ENCODE measurements around the gene GATB.

Gene GATB

DNA sequence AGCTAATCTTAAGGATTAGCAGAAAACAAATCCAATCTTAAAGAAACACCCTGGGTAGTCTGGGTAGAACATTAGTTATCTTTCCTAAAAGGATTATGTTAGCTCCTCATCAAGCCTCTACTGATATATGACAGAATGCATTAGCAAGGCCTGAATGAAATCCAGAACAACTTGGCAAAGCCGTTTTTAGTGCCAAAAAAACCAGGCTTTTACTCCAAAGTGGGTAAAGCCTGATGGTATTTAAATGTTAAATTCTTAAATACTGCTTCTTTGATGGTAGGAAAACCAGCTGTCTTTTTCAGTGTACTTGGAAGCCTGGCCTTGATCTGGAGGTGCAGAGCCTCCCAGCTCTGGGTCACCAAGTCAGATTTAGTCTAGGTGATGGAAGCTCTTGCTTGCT lies 120.4 kb downstream of the GATB start:
- no peak for DNase-seq

DNA sequence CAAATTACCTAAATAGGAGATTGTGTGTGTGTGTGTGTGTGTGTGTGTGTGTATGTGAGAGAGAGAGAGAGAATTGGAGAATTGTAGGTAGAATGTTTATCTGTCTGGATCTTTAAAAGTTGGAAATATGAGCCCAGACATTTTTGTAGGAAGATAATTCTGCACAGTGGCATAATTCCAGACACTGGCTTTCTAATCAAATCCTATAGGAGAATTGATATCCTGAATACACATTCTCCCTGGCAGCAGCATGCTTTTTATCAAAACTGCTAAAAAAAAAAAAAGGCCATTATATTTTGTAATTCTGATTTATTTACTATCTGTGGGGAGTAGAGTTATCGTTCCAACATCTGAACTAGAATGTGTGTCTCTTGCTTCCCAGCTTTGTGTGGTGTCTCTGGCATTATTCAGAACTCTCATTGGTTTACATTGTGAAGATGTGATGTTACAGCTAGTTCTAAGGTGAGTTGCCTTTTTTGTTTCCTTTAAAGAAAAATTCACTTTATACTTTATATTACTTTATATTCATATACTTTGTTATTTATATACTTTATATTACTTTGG lies 122.4 kb downstream of the GATB start:
- DNase-seq: no peak

DNA sequence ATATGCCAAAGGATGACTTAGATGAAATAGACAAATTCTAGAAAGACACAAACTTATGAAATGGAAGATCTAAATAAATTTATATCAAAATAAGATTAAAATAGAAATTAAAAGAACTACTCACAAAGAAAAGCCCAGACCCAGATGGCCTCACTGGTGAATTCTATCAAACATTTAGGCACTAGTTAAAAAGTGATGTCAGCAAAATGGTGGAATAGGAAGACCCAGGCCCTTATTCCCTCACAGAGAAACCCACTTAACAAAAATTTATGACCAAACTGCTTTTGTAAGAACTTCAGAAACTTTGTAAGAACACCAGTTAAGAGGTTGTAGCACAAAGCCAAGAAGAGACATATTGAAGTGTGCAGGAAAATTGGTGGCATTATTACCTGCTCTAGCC lies 129.5 kb downstream of the GATB start:
- no peak for DNase-seq

DNA sequence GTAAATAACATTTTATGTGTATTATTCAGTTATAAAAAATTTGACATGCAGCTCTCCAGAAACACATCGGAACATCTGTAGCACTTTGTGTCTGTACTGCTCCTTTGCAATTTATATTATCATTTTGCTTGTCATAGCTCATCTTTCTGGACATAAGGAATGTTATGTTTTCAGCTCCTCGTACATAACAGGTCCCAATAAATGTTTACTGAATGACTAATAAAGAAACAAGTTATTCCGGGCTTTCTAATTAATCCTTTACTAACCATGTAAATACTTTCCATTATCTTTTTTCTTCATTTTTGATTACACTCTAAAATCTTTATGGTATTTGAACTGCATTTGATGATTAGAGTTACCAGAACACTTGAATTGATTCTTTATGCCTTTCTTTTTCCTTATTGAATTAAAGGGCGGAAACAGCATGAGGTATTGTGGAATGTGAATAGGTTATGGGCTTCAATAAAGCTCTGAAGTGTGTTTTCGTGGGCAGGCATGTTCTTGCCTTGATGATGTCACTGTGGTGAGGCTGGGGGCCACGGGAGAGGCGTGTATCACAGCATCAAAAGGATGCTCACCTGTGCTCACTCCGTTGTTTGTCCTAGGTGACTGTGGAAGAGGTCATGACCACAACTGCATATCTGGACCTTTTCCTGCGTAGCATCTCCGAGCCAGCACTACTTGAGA lies 131.6 kb downstream of the GATB start:
- DNase-seq: no peak

DNA sequence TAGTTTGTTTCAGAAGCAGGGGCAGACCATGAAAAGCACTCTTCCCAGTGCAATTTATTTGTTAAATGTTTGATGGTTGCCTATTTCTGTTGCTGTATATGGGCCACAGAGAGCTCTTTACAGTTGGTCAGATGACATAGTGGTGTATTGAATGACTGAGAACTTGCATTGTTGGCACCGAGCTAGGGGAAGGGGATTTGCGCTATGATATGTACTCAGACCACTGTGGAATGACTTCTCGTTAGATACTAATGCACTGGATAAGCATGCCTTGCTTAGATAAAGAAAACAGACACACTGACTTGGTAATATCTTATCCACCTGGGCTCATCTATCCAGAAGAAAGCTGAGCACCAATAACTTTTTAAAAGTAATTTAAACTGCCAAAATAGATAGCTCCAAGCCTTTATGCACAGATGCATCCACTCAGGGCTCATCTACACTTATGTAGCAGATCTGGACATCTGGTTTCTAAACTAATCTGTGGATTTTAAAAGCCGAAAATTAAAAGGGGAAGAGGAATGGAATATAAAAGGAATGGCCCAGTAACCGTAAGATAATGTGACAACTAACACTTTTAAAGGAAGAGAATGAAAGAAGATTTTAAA lies 132.7 kb downstream of the GATB start:
- no peak for DNase-seq

DNA sequence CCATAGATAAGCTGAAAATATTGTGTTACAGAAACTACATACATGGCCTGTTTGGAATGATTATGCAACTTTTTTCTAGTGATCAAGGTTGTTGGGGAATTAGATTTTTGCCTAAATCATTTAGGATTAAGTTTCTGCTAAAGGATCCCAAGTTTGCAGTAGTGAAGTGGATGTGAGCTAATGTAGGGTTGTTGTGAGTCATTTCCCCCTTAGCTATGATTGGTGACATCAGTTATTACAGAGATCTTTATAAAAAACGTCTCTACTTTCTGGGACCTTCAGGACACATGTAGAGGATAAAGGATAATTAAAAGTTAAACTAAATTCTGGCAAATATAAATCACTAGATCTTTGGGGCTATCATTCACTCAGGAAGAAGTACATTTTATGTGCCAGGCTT lies 133.3 kb downstream of the GATB start:
- DNase-seq: no peak

DNA sequence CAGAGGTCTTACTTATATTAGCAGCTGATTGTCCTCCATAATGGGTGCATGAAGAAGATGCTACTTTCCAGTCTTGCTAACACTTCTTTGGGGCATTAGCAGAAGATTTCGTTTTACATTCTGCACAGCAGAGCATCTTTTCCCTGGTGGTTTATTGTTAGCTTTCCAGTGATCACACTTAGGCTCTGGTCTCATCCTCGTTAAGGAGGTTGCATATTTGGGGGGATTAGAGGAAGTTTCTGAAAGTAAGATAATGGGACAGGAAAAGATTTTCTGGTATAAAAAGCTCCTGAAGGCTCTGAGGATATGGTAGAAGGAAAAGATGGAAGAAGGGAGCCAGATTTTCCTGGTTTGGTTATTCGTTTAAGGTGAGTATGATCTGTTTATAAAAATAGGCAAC lies 134.1 kb downstream of the GATB start:
- DNase-seq: no peak

DNA sequence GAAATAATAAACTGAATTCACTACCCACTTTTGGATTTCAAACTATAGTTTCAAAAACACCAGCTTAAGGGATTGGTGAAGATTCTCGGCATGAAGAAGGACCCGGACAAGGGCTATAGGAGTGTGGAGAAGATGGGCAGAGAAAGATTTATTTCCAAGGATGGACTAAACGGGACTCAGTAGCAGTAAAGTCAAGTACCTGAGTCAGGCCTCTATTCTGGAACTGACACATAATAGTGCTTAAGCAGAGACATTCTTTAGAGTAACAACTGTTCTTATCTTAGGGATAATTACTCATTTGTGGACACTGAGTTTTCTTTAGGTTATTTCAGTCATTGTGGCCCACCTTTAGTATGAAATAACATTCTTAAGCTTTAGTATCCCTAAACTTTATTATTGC lies 134.6 kb downstream of the GATB start:
- no peak for DNase-seq

DNA sequence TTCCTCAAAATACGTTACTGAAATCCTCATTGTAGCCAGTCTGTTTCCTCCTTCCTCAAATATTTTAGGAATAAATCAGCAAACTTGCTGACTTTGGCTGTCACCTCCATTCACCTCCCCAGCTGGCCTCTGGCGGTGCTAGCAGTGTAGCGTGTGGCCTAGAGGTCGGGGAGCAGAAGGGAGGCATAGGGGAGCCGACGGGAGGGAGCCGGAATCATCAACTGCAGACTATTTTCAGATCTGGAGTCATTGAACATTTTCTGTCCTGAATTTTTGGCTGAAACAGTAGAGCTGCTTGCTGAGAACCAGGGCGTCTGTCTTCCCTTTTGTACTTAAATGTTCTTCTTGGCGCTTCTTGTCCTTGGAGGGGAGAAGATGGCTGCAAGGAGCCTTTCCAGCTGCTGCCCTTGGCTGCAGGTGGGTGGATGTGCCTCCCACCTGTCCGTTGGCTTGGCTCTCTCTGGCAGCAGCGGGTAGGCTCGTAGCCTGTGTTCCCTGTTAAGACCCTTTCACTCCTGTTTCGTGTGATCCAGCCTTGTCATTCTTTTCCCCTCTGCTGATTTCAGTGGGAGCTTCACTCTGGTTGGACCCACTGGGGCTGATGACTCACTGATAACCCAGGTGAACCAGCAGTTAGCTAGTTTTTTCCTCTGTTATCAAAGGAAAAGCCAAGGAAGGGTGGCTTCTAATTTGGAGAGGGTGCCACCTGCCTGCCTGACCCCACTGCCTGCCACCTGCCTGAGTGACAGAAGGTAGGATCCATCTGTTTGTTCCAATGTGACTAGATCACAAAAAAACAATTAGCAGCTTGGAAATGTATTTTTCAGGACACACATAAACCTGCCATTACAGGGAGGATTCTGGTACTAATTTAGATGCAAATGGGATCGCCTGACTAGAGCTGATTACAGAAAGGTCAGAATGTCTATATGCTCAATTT lies 135.9 kb downstream of the GATB start:
- no peak for DNase-seq
